Measurements from ENCODE around the gene CHD2.

DNA sequence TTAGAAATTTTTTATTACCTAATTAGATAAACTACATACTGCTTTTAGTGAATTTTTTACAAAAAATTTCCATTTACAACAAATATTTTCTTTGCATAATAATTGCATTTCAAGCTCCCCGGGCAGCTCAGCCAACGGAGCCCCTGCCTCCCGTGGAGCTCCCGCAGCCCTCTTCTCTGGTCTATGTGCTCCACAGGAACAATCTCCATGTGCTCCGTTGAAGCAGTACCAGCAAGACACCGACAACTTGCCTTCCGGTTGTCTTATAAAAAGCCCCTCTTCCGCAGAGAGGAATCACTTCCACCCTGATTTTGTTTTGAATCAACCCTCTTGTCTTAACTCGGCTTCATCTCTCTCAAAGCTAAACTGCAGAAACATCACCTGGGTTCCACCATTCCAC is 46.9 kb upstream of the CHD2 start:
- TF ChIP-seq POLR2A (IDR thresholded peaks at IDR 0.05) = no peak
- TF ChIP-seq, protein P1, sequence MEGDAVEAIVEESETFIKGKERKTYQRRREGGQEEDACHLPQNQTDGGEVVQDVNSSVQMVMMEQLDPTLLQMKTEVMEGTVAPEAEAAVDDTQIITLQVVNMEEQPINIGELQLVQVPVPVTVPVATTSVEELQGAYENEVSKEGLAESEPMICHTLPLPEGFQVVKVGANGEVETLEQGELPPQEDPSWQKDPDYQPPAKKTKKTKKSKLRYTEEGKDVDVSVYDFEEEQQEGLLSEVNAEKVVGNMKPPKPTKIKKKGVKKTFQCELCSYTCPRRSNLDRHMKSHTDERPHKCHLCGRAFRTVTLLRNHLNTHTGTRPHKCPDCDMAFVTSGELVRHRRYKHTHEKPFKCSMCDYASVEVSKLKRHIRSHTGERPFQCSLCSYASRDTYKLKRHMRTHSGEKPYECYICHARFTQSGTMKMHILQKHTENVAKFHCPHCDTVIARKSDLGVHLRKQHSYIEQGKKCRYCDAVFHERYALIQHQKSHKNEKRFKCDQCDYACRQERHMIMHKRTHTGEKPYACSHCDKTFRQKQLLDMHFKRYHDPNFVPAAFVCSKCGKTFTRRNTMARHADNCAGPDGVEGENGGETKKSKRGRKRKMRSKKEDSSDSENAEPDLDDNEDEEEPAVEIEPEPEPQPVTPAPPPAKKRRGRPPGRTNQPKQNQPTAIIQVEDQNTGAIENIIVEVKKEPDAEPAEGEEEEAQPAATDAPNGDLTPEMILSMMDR (IDR thresholded peaks at IDR 0.05) = no peak

All from thyroid gland (tissue), 4 donors.